ENCODE results near the gene CYREN.
"Not testable (repeated sequence)": the region's sequence is repeated elsewhere in the genome, so short reads cannot be mapped to it uniquely, and the experiment has no call there.

Gene CYREN

GRCh38 chr7:135170274-135170997 is at the start of gene CYREN:
TSS of gene CYREN (minus strand) at chr7:135170707. CDS start at chr7:135168922, 1,785 bp downstream.
- DNase-seq = peak; percentile 88

GRCh38 chr7:135217645-135218509 is 47.4 kb upstream of the CYREN start:
- DNase-seq = no peak

GRCh38 chr7:135215698-135216097 is 45.2 kb upstream of the CYREN start:
- no peak for DNase-seq

GRCh38 chr7:135215180-135215579 is 44.7 kb upstream of the CYREN start:
- DNase-seq = no peak

GRCh38 chr7:135213831-135214230 is 43.3 kb upstream of the CYREN start:
- no peak for DNase-seq

GRCh38 chr7:135211946-135212685 is 41.6 kb upstream of the CYREN start:
- not testable (repeated sequence) for DNase-seq

GRCh38 chr7:135211179-135211945 is 40.9 kb upstream of the CYREN start, which contains the start of gene WDR91:
TSS of gene WDR91 (minus strand) at chr7:135211526. CDS start at chr7:135211502, 24 bp downstream.
- peak; percentile 95 for DNase-seq

GRCh38 chr7:135210888-135211178 is 40.3 kb upstream of the CYREN start:
- DNase-seq = no peak

- DNase-seq = no peak
Observed at GRCh38 chr7:135209225-135209834, 38.8 kb upstream of the CYREN start.

GRCh38 chr7:135208102-135208793 is 37.7 kb upstream of the CYREN start:
- DNase-seq = no peak

- DNase-seq = no peak
Observed at GRCh38 chr7:135207406-135208101, 37.0 kb upstream of the CYREN start.

GRCh38 chr7:135206941-135207391 is 36.5 kb upstream of the CYREN start:
- DNase-seq = no peak

GRCh38 chr7:135205850-135206249 is 35.3 kb upstream of the CYREN start:
- no peak for DNase-seq

- no peak for DNase-seq
Observed at GRCh38 chr7:135204876-135205275, 34.4 kb upstream of the CYREN start.

- DNase-seq = no peak
Observed at GRCh38 chr7:135204341-135204749, 33.8 kb upstream of the CYREN start.

GRCh38 chr7:135201350-135201749 is 30.8 kb upstream of the CYREN start:
- DNase-seq = no peak

- DNase-seq = no peak
Observed at GRCh38 chr7:135200821-135201331, 30.4 kb upstream of the CYREN start.

GRCh38 chr7:135199439-135199838 is 28.9 kb upstream of the CYREN start:
- no peak for DNase-seq

- DNase-seq = no peak
Observed at GRCh38 chr7:135197906-135198655, 27.6 kb upstream of the CYREN start.

- DNase-seq = no peak
Observed at GRCh38 chr7:135197343-135197742, 26.8 kb upstream of the CYREN start.

Measured in 8988T (cell line).